Loucy (cell line): ENCODE results near the gene DNASE1L3.

Source experiments
- EZH2phosphoT487 ChIP-seq: fragments of 200-600 bp; IDR thresholded peaks from 2 replicates; pipeline ENCODE4 v1.6.1; 2018; ENCODE audit warnings: antibody characterized with exemption, mild to moderate bottlenecking, moderate library complexity, borderline replicate concordance
- TF ChIP-seq, protein P1 (sequence below): fragments of 200-600 bp; sonication (generic); conservative IDR thresholded peaks from 2 replicates; pipeline ENCODE4 v1.5.1; 2014; ENCODE audit warnings: mild to moderate bottlenecking, antibody characterized with exemption, low read length

GRCh38 chr3:58175187-58175436, 35.7 kb downstream of the DNASE1L3 start:
- TF ChIP-seq, protein P1, sequence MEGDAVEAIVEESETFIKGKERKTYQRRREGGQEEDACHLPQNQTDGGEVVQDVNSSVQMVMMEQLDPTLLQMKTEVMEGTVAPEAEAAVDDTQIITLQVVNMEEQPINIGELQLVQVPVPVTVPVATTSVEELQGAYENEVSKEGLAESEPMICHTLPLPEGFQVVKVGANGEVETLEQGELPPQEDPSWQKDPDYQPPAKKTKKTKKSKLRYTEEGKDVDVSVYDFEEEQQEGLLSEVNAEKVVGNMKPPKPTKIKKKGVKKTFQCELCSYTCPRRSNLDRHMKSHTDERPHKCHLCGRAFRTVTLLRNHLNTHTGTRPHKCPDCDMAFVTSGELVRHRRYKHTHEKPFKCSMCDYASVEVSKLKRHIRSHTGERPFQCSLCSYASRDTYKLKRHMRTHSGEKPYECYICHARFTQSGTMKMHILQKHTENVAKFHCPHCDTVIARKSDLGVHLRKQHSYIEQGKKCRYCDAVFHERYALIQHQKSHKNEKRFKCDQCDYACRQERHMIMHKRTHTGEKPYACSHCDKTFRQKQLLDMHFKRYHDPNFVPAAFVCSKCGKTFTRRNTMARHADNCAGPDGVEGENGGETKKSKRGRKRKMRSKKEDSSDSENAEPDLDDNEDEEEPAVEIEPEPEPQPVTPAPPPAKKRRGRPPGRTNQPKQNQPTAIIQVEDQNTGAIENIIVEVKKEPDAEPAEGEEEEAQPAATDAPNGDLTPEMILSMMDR = no peak
- no peak for TF ChIP-seq EZH2phosphoT487
